LNCaP clone FGC (cell line): ENCODE data around the gene NAV3.
A peak's percentile ranks its signal among the peaks of the same experiment; 100 is the strongest.
"Not testable (repeated sequence)": the region's sequence is repeated elsewhere in the genome, so short reads cannot be mapped to it uniquely, and the experiment has no call there.

Experiments
- DNase-seq: peaks from one replicate; pipeline ENCODE4 v3.0.0-alpha.2; 2011; ENCODE audit warnings: low read depth
- H3K4me3 ChIP-seq: 2 replicates; pipeline ENCODE4 v1.5.1; 2011; ENCODE audit warnings: mild to moderate bottlenecking, low read depth, low read length, control low read depth
- TF ChIP-seq, protein P1 (sequence below): IDR thresholded peaks from 2 replicates; pipeline ENCODE4 v1.5.1; 2012; ENCODE audit warnings: mild to moderate bottlenecking; ENCODE audit not compliant: control insufficient read depth, insufficient read depth; ENCODE audit errors: extremely low read depth

The NAV3 gene

DNA sequence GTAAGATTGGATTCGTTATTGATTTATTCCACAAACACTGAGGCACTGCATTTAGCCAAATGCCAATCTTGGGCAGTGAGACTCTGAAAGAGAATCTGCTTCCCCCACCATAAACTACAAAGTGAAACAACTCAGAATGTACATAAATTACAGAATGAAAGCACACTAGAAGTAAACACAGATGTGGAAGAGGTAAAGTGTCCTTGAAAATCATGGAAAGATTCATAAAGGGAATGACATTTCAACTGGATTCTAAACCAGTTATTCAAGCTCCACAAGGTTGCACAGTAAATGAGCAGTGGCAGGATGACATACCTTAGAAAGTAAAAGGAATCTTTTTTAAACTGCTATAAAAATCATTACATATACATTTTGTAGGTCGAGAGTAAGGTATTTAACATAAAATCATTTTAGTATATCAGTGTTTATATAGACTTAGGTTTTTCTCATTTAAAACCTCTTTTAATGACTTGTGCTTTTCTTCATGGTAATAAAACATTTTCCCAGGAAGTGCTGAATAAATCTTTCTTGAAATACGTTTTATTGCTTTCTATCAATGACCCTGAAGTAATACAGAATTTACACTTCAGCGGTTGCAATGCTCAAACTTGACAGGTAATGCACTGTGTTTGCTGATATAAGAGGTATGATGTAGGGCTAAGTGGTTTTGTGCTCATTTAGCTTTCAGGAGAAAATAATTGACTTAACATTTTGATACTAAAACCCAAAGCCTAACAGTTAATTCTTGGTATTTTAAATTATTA lies 270.6 kb downstream of the NAV3 start:
- peak overlapping the region; percentile 24; the same call in 1 of the 2 replicates for H3K4me3 ChIP-seq
- peak; percentile 63 for DNase-seq
- TF ChIP-seq, protein P1, sequence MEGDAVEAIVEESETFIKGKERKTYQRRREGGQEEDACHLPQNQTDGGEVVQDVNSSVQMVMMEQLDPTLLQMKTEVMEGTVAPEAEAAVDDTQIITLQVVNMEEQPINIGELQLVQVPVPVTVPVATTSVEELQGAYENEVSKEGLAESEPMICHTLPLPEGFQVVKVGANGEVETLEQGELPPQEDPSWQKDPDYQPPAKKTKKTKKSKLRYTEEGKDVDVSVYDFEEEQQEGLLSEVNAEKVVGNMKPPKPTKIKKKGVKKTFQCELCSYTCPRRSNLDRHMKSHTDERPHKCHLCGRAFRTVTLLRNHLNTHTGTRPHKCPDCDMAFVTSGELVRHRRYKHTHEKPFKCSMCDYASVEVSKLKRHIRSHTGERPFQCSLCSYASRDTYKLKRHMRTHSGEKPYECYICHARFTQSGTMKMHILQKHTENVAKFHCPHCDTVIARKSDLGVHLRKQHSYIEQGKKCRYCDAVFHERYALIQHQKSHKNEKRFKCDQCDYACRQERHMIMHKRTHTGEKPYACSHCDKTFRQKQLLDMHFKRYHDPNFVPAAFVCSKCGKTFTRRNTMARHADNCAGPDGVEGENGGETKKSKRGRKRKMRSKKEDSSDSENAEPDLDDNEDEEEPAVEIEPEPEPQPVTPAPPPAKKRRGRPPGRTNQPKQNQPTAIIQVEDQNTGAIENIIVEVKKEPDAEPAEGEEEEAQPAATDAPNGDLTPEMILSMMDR, result no peak

DNA sequence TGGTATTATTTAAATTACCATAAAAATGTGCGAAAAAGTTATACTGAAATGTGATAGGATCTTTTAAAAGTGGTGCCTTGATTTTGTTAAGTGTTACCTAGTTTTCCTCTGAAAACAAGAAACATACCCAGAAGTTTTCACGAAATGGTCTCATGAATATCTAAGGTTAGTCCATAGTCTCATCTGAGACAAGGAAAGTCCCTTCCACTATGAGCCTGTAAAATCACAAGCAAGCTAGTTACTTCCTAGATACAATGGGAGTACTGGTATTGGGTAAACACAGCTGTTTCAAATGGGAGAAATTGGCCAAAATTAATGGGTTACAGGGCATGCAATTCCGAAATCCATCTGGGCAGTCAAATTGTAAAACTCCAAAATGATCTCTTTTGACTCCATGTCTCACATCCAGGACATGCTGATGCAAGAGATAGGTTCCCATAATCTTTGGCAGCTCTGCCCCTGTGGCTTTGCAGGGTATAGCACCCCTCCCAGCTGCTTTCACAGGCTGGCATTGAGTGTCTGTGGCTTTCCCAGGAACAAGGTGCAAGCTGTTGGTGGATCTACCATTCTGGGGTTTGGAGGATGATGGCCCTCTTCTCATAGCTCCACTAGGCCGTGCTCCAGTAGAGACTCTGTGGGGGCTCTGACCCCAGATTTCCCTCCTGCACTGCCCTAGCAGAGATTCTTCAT lies 271.4 kb downstream of the NAV3 start:
- H3K4me3 ChIP-seq, result no peak overlapping the region
- no peak for DNase-seq
- TF ChIP-seq, protein P1, result no peak

DNA sequence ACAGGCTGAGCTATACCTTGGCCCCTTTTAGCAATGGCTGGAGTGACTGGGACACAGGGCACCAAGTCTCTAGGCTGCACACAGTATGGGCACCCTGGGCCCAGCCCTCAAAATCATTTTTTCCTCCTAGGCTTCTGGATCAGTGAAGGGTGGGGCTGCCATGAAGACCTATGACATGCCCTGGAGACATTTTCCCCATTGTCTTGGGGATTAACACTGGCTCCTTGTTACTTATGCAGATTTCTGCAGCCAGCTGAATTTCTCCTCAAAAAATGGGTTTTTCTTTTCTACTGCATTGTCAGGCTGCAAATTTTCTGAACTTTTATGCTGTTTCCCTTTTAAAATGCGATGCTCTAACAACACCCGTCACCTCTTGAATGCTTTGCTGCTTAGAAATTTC lies 272.1 kb downstream of the NAV3 start:
- not testable (repeated sequence) for DNase-seq, H3K4me3 ChIP-seq

- no peak overlapping the region for H3K4me3 ChIP-seq
- TF ChIP-seq, protein P1, result no peak
- DNase-seq, result no peak
These were observed 285.2 kb downstream of the NAV3 start for GRCh38 chr12:78115889-78116288.

GRCh38 chr12:78118036-78118435 lies 287.3 kb downstream of the NAV3 start:
- DNase-seq, result no peak
- no peak overlapping the region for H3K4me3 ChIP-seq
- TF ChIP-seq, protein P1, result 0 out of 2 replicates have a peak, but pooled peaks have one; percentile 6

- no peak for DNase-seq
- TF ChIP-seq, protein P1, result no peak
- H3K4me3 ChIP-seq, result no peak overlapping the region
These were observed 287.8 kb downstream of the NAV3 start for GRCh38 chr12:78118486-78118885.

- TF ChIP-seq, protein P1, result no peak
- H3K4me3 ChIP-seq, result no peak overlapping the region
- peak; percentile 85 for DNase-seq
These were observed 288.7 kb downstream of the NAV3 start for GRCh38 chr12:78119351-78119918.
